UCSD-AML1 (cell line): ENCODE results near the gene OSBPL5.

Experiments
- DNase-seq: peaks from one replicate; lab custom pipeline; 2025; ENCODE audit not compliant: unreplicated experiment; lab: John Stamatoyannopoulos, UW

OSBPL5 gene, protein sequence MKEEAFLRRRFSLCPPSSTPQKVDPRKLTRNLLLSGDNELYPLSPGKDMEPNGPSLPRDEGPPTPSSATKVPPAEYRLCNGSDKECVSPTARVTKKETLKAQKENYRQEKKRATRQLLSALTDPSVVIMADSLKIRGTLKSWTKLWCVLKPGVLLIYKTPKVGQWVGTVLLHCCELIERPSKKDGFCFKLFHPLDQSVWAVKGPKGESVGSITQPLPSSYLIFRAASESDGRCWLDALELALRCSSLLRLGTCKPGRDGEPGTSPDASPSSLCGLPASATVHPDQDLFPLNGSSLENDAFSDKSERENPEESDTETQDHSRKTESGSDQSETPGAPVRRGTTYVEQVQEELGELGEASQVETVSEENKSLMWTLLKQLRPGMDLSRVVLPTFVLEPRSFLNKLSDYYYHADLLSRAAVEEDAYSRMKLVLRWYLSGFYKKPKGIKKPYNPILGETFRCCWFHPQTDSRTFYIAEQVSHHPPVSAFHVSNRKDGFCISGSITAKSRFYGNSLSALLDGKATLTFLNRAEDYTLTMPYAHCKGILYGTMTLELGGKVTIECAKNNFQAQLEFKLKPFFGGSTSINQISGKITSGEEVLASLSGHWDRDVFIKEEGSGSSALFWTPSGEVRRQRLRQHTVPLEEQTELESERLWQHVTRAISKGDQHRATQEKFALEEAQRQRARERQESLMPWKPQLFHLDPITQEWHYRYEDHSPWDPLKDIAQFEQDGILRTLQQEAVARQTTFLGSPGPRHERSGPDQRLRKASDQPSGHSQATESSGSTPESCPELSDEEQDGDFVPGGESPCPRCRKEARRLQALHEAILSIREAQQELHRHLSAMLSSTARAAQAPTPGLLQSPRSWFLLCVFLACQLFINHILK

DNA sequence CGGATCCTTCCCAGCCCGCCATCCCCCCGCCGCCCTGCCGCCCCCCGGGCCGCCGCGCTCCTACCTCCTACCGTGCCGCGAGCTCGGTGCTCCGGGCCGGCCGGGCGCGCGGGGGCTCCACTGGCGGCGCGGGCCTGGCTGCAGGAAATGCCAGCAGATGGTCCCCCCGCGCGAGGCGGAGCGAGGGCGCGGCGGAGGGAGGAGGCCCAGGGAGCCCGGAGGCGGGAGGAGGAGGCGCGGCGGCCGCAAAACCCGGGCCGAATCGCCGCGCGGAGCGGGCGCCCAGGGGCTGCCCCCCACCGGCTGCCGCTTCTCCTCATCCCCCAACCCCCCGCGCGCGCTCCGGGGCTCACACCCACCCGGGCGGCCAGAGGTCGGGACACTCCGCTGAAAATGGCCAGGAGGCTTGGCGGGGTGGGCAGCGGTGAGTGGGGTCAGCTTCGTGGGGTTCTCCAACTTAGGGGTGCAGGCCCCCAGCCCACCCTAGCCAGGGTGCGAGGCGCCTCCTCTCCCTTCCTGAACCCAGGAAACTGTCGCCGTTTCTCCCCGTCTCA lies at the start of gene OSBPL5:
OSBPL5 (minus strand) TSS at position 159 of the 554 bp plus-strand sequence. CDS start 36,162 bp downstream, outside the sequence.
- peak; percentile 75 for DNase-seq

GRCh38 chr11:3214420-3214699 lies 49.2 kb upstream of the OSBPL5 start:
- no peak for DNase-seq

- no peak for DNase-seq
Measured at GRCh38 chr11:3213659-3214419, 48.7 kb upstream of the OSBPL5 start.

DNA sequence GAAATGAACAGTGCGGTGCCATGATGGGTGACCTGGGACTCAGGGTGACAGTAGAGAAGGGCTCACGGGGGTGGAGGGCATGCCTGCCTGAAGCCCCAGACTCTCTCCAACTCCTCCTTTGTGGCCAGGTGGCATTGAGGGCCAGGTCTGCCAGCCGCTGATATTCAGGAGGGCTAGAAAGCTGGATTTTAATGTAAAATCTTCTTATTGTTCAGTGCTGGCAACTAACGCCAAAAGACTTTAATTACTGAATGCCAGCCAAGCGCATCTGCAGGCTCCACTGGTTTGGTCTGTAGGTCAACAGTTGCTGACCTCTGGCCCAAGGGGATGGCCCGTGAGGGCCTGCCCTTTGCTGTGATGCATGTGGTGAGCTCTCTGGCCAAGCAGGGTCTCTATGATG lies 43.2 kb upstream of the OSBPL5 start:
- no peak for DNase-seq

GRCh38 chr11:3207526-3208189 lies 42.5 kb upstream of the OSBPL5 start:
- no peak for DNase-seq

- no peak for DNase-seq
Measured at GRCh38 chr11:3206922-3207204, 41.8 kb upstream of the OSBPL5 start.

- DNase-seq: no peak
Measured at GRCh38 chr11:3206156-3206921, 41.2 kb upstream of the OSBPL5 start.

DNA sequence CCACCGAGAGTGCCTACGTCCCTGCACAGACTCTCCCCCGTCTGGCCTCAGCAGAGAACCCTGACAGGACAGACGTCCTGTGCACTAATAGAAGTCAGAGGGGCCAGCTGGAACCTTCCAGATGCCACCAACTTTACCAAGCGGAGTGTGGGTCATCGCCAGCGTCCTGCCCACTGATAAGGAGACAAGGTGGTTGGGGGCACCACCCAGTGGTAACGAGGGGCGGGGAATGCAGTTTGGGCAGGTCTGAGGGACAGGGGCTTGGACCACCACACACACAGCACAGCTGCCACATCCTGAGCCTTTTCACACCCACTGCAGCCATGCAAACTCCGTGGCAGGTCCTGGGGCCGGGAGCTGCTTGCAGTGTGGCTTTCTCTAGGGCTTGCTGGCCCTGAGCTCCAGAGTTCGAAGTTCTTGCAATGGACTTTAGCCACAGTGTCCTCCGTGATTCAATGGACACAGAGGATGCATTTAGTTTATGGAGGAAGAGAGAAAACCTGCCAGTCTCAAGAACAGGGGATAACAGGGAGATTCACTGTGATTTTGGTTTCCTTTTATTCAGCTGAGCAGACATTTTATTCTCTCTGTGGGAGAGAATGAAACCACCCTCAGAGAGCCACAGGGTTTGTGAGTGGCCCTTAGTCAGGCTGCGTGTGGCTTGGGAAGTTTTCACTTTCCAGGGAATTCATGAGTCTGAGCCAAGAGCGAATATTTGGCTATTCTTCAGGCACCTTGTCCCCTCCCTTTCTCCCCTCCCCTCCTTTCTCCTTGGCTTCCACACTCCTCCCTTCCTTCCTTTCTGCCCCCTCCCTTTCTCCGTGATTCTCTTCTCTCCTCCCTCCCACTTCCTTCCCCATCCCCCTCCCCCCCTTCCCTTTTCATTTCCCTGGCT lies 40.4 kb upstream of the OSBPL5 start:
- DNase-seq: no peak

DNA sequence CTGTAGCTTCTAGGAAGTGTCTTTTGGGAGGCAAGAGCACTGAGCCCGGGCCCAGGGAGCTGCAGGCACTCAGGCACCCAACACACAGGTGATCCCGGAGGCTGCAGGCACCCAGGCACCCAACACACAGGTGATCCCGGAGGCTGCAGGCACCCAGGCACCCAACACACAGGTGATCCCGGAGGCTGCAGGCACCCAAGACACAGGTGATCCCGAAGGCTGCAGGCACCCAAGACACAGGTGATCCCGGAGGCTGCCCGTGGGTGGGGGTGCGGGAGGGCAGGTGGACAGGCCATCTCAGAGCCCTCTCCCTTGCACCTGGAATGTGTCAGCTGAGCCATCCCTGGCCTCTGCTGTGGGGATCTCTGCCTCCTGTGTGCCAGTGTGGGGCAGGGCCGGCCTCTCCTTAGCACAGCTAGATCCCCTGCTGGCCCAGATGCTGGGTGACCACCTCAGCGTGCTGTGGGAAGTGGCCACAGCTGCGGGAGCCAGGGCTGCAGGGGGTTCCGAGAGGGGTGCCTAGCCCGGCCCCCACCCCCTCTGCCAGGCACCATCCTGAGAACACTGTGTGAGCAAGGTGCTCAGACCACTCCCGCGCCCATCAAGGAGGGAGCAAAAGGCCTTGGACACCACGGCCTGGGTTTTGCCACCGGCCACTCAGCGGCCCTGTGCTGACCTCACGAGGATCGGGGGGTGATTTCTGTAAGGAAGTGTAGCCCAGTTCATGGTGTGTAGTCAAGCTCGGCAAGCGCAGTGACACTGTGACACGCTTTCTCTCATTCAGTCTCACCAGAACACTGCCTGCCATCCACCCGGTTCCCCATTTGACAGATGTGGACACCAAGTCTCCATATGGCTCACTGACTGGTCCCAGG lies 39.3 kb upstream of the OSBPL5 start:
- no peak for DNase-seq

DNA sequence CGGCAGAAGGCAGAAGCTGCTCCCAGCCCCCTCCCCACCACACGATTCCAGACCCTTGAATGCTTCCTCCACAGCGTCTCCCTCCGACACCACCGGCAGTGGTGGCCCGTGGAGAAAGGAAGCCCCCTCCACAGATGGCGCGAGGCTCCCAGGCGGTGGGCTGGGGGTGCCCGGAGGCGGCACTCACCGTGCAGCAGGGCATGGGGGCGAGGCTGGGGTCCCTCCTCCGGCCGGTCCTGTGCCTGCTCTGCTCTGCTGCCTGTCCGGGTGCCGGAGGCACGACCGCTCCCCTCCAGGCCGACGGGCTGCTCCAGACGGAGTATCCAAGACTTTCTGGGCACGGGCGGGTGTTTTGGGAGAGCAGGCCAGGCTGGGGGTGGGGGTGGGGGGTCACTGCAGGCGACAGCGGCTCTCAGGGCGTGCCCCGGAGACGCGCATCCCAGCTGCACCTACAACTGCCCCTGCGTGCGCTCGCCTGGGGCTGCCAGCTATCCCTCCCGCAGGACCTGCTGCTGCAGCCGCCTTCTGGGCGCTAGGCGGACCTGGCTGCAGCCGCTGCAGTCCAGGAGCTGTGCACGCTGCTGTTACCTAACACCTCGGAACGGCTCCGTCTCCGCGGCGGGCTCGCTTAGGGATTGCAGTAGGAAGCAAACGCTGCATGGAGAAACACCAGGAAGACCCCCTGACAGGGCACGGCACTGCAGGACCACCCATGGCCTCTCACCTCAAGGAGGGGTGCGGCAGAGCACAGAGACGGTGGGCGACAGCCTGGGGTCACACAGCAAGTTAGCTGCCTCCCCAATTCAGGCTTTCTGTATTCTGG lies 38.3 kb upstream of the OSBPL5 start:
- no peak for DNase-seq

- DNase-seq: no peak
Measured at GRCh38 chr11:3202759-3203158, 37.6 kb upstream of the OSBPL5 start.

DNA sequence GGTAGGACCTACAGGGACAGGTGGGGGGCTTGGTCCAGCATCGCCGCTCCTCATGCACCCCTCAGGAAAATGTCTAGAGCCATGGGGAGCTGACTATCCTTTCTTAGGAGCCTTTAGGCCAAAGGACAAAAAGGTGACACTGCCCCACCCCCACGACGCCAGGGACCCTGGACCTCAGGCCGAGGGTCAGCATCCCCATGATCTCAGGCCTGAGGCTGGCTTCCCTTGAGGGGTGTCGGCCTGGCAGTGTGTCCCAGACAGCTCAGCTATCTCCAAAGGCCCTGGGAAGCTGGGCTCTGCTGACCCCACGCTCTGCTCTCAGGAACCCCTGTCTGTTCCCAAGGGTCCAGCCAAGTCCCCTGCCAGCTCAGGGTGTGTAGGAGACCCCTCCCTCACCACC lies 37.2 kb upstream of the OSBPL5 start:
- no peak for DNase-seq

- no peak for DNase-seq
Measured at GRCh38 chr11:3201677-3202181, 36.6 kb upstream of the OSBPL5 start.

- DNase-seq: no peak
Measured at GRCh38 chr11:3201112-3201581, 36.0 kb upstream of the OSBPL5 start.

GRCh38 chr11:3200388-3201111 lies 35.4 kb upstream of the OSBPL5 start:
- DNase-seq: no peak

DNA sequence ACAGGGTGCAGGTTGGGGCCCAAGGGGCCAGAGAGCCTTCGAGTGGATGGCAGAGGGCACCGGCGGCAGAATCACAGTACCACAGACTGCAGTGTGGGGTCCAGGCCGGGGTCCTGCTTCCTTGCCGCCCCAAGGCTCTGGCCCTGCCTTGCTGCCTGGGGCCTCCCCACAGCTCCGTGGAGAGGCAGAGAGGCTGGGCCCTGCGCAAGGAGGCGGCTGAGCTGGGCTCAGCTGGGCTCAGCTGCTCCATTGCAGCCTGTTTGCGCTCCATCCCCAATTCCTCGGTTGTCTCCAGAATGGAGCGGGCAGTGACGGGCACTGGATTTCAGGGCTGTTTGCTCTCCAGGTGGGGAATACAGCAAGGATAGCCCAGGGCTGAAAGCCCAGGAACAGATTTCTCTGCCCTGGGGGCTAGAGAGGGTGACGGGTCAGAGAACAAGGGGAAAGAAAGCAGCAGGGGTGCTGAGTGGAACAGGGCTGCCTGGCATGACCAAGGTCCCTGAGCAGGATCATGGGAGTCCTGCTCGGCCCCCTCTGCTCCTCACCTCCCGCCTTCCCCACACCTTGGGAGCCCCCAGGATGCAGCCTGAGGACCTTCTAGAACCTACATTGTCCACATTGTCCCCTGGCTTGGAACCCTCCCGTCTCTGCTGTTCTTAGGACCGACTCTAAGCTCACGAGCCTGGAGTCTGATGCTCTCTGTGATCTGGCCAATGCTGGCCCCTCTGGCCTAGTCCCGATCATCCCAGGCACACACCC lies 34.6 kb upstream of the OSBPL5 start:
- no peak for DNase-seq
